Breast epithelium (tissue), 3 donors: Measurements from ENCODE around the gene TXLNG.

Source experiments
- POLR2A ChIP-seq: fragments of 450-650 bp; IDR thresholded peaks from one replicate; pipeline ENCODE4 v1.6.1; 2016; ENCODE audit warnings: antibody characterized with exemption, mild to moderate bottlenecking, moderate library complexity
- POLR2AphosphoS5 ChIP-seq, 3 donors: sonication (generic); formaldehyde crosslinking; IDR thresholded peaks; one replicate each; pipeline ENCODE4 v1.6.1; 2017; ENCODE audit warnings: antibody characterized with exemption in 3 of 3
- TF ChIP-seq, protein P1 (sequence below), 3 donors: fragments of 450-650 bp; IDR thresholded peaks; one replicate each; pipeline ENCODE4 v1.5.1; 2016 to 2017; ENCODE audit warnings: antibody characterized with exemption in 3 of 3, mild to moderate bottlenecking in 3 of 3, moderate library complexity in 3 of 3

DNA sequence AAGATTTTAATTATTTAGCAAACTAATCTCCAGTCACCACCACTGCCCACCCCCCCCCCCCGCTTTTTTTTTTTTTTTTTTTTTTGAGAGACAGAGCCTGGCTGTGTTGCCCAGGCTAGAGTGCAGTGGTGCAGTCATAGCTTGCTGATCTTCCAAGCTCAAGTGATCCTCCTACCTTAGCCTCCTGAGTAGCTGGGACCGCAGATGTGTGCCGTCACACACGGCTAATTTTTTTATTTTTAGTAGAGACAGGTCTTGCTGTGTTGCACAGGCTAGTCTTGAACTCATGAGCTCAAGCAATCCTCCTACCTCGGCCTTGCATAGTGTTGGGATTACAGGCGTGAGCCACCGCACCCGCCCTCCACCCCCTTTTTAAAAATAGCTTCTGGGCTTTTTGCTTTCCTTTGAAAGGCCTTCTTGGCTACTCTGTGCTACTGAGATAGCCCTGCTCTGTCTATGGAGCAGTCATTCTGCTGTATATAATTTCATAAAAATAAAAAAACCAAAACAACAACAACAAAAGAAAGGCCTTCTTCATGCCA is 18.7 kb downstream of the TXLNG start:
- TF ChIP-seq, protein P1, sequence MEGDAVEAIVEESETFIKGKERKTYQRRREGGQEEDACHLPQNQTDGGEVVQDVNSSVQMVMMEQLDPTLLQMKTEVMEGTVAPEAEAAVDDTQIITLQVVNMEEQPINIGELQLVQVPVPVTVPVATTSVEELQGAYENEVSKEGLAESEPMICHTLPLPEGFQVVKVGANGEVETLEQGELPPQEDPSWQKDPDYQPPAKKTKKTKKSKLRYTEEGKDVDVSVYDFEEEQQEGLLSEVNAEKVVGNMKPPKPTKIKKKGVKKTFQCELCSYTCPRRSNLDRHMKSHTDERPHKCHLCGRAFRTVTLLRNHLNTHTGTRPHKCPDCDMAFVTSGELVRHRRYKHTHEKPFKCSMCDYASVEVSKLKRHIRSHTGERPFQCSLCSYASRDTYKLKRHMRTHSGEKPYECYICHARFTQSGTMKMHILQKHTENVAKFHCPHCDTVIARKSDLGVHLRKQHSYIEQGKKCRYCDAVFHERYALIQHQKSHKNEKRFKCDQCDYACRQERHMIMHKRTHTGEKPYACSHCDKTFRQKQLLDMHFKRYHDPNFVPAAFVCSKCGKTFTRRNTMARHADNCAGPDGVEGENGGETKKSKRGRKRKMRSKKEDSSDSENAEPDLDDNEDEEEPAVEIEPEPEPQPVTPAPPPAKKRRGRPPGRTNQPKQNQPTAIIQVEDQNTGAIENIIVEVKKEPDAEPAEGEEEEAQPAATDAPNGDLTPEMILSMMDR (IDR thresholded peaks at IDR 0.05), result no peak
- TF ChIP-seq POLR2A (no peak), POLR2AphosphoS5 (IDR thresholded peaks at IDR 0.05) (no peak)
